GM12892 (cell line): ENCODE data around the gene GALNT9.

Experiments used
- POLR2A ChIP-seq: IDR thresholded peaks from 2 replicates; pipeline ENCODE4 v1.6.1; 2011; ENCODE audit warnings: low read depth, low read length, control low read depth
- POLR2AphosphoS5 ChIP-seq: IDR thresholded peaks from 2 replicates; pipeline ENCODE4 v1.6.1; 2011; ENCODE audit warnings: low read depth, low read length, control low read depth
- TAF1 ChIP-seq: IDR thresholded peaks from 2 replicates; pipeline ENCODE4 v1.6.1; 2011; ENCODE audit warnings: low read depth, mild to moderate bottlenecking, control low read depth, low read length, borderline replicate concordance

DNA sequence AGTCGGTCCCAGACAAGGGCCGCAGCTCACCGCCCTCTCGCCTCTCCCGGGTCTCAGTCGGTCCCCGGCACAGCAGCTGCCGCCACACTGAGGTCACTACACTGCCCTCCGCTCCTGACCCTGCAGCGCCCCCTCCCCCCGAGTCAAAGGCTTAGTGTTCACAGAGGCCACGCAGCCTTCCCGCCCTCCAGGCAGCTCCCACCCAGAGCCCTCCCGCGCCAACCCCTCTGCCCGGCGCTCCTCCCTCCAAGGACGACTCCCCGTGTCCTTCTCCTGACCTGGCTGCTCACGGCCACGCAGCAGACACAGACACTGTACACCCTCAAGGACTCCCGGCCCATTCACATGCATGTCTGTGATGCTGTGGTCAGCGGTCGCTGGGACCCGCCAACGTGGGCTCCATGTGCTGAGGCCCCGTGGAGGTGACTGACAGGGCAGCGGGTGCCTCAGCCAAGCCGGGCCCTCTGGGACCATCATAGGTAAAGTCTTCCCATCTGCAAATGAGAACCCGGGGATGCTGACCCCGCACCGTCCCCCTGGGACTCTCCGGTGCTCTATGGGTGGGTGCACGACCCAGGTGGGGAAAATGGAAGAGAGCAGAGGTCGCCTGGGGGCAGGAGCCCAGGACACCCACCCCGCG, 16.3 kb upstream of the GALNT9 start:
- TF ChIP-seq POLR2AphosphoS5 (no peak), POLR2A (no peak), TAF1 (no peak)
